AML-193 (cell line): ENCODE measurements around the gene TMEM232.

Experiments
- DNase-seq, 2 experiments: peaks; one replicate each; lab custom pipeline; 2025; lab: John Stamatoyannopoulos, UW

TMEM232 gene

GRCh38 chr5:110401881-110402280 lies 324.6 kb downstream of the TMEM232 start:
- no peak for DNase-seq

DNA sequence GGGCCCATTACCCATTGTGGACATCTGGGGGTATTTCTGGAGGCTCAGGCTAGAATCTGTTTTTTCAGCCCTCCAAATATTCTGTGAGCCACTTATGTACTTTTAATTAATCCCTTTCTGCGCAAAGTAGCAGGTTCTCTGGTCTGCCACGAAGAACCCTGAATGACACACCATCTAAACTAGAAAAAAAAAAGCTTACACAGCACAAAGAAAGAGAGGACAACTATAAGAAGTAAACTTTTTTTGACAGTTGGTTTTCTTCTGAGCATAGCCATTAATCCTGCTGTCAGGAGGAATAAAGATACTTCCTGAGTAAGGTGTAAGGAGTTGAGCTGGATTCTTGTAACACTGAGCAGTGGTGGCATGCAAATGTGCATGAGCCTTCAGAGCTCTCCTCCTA lies 327.5 kb downstream of the TMEM232 start:
- DNase-seq = no peak

DNA sequence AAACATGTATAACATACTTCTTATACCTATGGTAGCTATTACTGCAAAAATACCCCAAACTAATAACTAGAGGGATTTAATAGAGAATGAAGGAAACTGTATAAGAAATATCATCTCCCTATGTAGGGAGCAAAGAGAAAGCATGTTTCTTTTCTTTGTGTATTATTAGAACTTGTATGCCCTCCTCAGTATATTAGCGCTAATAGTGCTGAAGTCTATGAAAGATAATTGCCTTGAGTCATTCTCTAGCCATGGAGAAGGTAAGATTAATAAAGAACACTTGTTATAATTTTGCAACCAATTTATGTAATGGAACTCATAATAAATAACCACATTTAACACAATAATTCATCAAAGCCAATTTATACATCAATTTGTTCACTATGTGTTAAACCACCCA lies 329.2 kb downstream of the TMEM232 start:
- DNase-seq = no peak

DNA sequence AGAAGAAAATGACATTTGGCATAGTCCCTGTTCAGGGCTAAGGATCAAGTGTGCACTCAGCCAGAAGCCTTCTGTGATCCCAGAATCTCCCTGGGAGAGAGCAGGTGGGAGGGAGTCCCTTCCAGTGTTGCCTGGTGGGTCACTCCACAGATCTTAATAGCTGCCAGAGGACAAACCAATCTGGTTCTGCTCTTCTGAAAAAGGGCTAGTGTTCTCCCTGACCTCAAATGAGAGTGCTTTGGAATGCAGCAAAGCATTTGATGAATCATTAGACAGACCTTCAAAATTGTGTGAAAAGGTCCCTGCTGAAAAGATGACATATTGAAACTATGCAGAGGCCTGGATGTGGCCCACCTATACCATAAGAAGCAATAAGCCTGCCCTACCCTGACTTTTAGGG lies 339.7 kb downstream of the TMEM232 start:
- DNase-seq = no peak

GRCh38 chr5:110383231-110383630 lies 343.2 kb downstream of the TMEM232 start:
- no peak for DNase-seq

GRCh38 chr5:110377943-110378342 lies 348.5 kb downstream of the TMEM232 start:
- DNase-seq = no peak

DNA sequence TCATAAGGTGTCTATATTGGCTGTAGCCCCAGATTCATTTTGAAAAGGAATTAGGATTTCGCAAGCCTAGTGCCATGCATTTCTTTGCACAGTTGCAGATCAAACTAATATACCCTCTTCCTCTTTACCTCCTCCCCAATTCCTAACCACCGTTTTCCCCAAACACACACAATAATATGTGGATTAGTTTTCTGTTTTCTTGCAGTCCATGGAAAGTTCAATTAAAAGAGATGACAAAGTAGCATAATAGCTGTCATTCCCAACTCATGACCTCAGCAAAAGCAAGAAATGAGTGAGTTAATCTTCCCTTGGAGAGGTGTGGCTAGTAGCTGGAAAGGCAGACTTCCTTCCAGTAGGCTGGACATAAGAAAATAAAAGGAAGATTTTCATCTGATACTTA lies 349.1 kb downstream of the TMEM232 start:
- DNase-seq = no peak

DNA sequence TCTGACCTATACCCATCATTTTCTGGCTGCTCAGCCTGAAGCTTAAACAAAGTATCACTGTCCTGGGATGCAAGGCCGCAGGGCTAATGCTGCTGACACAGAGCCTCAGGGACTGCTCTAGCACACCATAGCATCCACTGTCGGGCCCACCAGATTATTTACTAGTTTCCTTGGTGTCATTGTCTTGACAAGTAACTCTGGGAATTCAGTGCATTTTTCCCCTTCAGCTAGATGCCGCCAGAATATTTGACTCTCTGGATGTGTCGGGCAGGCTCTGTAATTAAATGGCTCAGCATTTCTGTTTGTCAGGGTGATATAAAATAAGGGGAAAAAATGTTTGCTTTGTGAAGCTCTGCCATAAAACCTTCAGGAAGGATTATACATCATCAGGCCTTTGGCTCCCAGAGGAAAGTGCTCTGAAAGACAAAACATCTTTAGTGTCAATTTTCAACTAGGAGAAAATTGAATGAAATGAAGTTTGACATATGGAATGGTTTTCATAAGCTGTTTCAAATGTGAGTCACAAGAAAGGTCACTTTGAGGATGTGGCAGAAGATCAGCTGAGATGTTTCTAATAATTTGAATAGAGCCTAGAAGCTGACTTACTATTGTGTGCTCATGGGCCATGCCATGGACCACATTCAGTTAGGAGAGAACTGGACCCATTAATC lies 350.1 kb downstream of the TMEM232 start:
- no peak for DNase-seq

DNA sequence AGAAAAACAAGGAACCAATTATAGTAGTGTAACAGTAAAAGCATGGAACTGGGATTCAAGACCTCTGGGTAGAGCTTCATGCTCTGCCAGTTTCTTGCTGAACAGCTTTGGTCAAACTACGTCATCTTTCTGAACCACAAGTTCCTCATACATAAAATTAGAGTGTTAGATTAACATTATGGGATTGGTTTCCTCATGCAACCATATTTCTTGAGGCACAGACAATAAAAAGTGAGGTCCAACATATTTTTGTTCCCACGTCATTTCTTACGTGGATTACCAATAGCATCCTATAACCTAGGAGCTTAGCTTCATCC lies 354.8 kb downstream of the TMEM232 start:
- DNase-seq = peak; percentile 15 to 24

DNA sequence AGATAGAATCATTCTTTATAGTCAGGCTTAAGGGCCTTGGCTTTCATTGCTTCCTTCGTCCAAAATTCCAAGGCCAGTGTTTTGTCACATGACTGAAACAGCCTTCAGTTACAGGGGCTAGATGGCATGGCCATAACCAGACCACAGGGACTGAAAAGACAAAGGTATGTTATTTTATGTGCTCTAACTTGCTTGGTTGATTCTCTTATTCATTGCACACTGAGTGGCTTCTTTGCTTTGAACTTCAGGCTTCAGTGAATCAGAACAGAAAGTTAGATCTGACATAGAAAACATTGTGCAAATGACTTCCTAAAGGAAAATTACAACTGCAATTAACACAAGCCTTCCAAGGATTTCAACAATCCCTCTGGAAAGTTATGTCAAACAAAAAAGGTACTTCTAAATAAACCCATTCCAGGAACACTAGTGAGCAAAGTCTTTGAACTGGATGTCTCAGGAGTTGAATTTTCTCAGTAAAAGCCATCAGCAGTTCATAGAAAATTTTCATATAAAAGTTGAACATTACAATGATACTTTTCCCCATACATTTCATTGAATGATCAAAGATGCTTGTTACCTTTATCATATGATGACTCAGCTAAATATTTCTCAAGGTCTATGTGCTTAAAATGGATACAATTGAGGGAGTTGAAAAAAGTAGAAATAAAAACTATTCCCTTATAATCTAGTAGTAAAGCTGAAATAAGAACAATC lies 355.3 kb downstream of the TMEM232 start:
- no peak for DNase-seq
